ENCODE results near the gene IFNGR1.

The IFNGR1 gene

DNA sequence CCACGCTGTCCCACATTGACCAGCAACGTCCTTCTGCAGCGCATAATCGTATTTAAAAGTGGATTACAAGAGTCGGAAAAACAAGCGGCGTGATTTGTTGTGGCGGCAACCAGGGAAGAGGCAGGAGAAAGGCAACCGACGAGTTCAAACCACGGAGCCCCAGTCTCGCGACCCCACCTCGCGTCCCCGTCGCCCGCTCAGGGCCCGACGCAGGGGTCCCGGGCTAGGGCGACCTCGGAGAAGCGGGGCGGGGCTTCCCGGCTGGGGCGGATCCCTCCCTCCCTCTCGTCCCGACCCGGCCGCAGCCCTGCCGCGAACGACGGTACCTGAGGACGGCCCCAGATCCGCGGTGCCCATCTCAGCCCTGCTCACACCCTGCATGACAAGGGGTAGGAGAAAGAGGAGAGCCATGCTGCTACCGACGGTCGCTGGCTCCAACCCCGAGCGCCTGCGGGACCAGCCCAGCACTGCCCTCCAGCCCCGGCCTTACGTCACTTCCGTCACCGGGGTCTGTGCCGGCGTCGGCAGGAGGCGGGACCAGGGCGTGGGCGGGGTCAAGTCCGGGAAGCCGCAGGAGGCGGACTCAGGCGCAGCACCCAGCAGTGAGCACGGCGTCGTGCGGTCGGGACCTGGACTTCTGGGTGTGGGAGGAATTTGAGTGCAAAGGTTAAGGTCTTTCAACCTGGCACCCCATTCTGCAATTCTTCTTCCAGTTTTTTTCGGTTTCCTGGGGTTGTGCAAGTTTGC is at the start of gene IFNGR1:
TSS of gene IFNGR1 (minus strand) at position 469 of the 747 bp plus-strand sequence. CDS start at position 411, 58 bp downstream.
- H3K27ac ChIP-seq (ENCODE audit: low read length), result peak within 1 kb of the TSS; percentile 100
- no peaks in the 10 kb centered on the region for H3K9me3 ChIP-seq (ENCODE audit: control insufficient read depth in 1 of 2, low read length in 2 of 2)
- no peaks in the 10 kb centered on the region for H3K27me3 ChIP-seq (ENCODE audit: low read depth, low read length)
- peaks cover 8 to 26% of the 10 kb centered on the region in 2 donors for H3K4me1 ChIP-seq (ENCODE audit: control insufficient read depth in 1 of 2, insufficient read depth in 2 of 2, low read length in 2 of 2)
- H3K36me3 ChIP-seq (ENCODE audit: control insufficient read depth in 1 of 2, insufficient read depth in 2 of 2, low read length in 2 of 2), result peaks cover 0 to 9% of the 10 kb centered on the region in 2 donors
- peak within 1 kb of the TSS; percentile 86 to 99 for H3K4me3 ChIP-seq (ENCODE audit: low read depth in 1 of 2, low read length in 2 of 2)

DNA sequence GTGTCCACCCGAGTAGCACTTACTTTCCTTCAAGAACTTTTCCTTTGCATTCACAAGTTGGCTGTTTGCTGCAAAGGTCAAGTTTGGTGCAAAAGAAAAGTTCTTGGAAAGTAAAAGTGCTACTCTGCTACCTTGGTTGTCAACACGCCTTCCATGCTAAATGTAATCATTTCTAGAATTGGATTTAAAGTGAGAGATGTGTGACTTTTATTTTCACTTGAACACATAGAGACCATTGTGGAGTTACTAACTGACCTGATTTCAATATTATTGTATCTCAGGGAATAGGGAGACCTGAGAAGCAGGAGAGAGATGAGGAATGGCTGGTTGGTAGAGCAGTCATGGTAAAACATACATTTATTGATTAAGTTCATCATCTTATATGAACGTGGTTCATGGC is 49.7 kb upstream of the IFNGR1 start:
- Histone ChIP-seq H3K27ac (ENCODE audit: low read length) (no peak overlapping the region), H3K36me3 (ENCODE audit: control insufficient read depth in 1 of 2, insufficient read depth in 2 of 2, low read length in 2 of 2) (no peaks in the 10 kb centered on the region), H3K4me3 (ENCODE audit: low read depth in 1 of 2, low read length in 2 of 2) (no peak overlapping the region), H3K27me3 (ENCODE audit: low read depth, low read length) (no peaks in the 10 kb centered on the region), H3K4me1 (ENCODE audit: control insufficient read depth in 1 of 2, insufficient read depth in 2 of 2, low read length in 2 of 2) (peaks cover 0 to 4% of the 10 kb centered on the region in 2 donors), H3K9me3 (ENCODE audit: control insufficient read depth in 1 of 2, low read length in 2 of 2) (no peaks in the 10 kb centered on the region)

- Histone ChIP-seq H3K9me3 (ENCODE audit: control insufficient read depth in 1 of 2, low read length in 2 of 2) (no peaks in the 10 kb centered on the region), H3K27me3 (ENCODE audit: low read depth, low read length) (no peaks in the 10 kb centered on the region), H3K27ac (ENCODE audit: low read length) (no peak overlapping the region), H3K4me3 (ENCODE audit: low read depth in 1 of 2, low read length in 2 of 2) (no peak overlapping the region), H3K4me1 (ENCODE audit: control insufficient read depth in 1 of 2, insufficient read depth in 2 of 2, low read length in 2 of 2) (peaks cover 0 to 4% of the 10 kb centered on the region in 2 donors), H3K36me3 (ENCODE audit: control insufficient read depth in 1 of 2, insufficient read depth in 2 of 2, low read length in 2 of 2) (no peaks in the 10 kb centered on the region)
These were observed 47.1 kb upstream of the IFNGR1 start for GRCh38 chr6:137266309-137266586.

- no peak overlapping the region for H3K27ac ChIP-seq (ENCODE audit: low read length)
- H3K27me3 ChIP-seq (ENCODE audit: low read depth, low read length), result no peaks in the 10 kb centered on the region
- no peaks in the 10 kb centered on the region for H3K36me3 ChIP-seq (ENCODE audit: control insufficient read depth in 1 of 2, insufficient read depth in 2 of 2, low read length in 2 of 2)
- peaks cover 0 to 4% of the 10 kb centered on the region in 2 donors for H3K4me1 ChIP-seq (ENCODE audit: control insufficient read depth in 1 of 2, insufficient read depth in 2 of 2, low read length in 2 of 2)
- no peak overlapping the region for H3K4me3 ChIP-seq (ENCODE audit: low read depth in 1 of 2, low read length in 2 of 2)
- H3K9me3 ChIP-seq (ENCODE audit: control insufficient read depth in 1 of 2, low read length in 2 of 2), result no peaks in the 10 kb centered on the region
These were observed 46.5 kb upstream of the IFNGR1 start for GRCh38 chr6:137265561-137266308.

- H3K4me3 ChIP-seq (ENCODE audit: low read depth in 1 of 2, low read length in 2 of 2), result no peak overlapping the region
- H3K27ac ChIP-seq (ENCODE audit: low read length), result no peak overlapping the region
- no peaks in the 10 kb centered on the region for H3K36me3 ChIP-seq (ENCODE audit: control insufficient read depth in 1 of 2, insufficient read depth in 2 of 2, low read length in 2 of 2)
- no peaks in the 10 kb centered on the region for H3K9me3 ChIP-seq (ENCODE audit: control insufficient read depth in 1 of 2, low read length in 2 of 2)
- H3K4me1 ChIP-seq (ENCODE audit: control insufficient read depth in 1 of 2, insufficient read depth in 2 of 2, low read length in 2 of 2), result peaks cover 0 to 4% of the 10 kb centered on the region in 2 donors
- no peaks in the 10 kb centered on the region for H3K27me3 ChIP-seq (ENCODE audit: low read depth, low read length)
These were observed 45.3 kb upstream of the IFNGR1 start for GRCh38 chr6:137264311-137265075.

DNA sequence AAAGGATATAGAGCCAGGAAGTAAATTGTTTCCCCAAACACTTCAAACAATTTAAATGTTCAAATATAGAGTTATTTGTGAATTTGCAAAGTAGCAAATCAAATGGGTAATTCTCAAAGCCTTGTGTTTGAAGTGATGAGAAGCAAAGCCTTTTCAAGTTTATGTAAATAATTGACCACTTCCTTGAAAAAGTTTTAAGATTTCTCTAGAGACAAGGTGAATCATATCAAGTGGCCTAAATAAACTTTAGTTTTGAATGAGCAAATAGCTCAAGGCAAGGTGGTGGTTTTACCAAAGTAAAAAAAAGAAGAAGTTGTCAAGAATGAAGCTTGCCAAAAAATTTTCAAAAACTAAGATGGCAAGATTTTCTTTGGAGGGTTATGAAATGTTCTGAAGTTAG is 42.6 kb upstream of the IFNGR1 start:
- Histone ChIP-seq H3K4me3 (ENCODE audit: low read depth in 1 of 2, low read length in 2 of 2) (no peak overlapping the region), H3K9me3 (ENCODE audit: control insufficient read depth in 1 of 2, low read length in 2 of 2) (peaks cover 0 to 4% of the 10 kb centered on the region in 2 donors), H3K27me3 (ENCODE audit: low read depth, low read length) (no peaks in the 10 kb centered on the region), H3K27ac (ENCODE audit: low read length) (no peak overlapping the region), H3K36me3 (ENCODE audit: control insufficient read depth in 1 of 2, insufficient read depth in 2 of 2, low read length in 2 of 2) (no peaks in the 10 kb centered on the region), H3K4me1 (ENCODE audit: control insufficient read depth in 1 of 2, insufficient read depth in 2 of 2, low read length in 2 of 2) (peaks cover 0 to 4% of the 10 kb centered on the region in 2 donors)

DNA sequence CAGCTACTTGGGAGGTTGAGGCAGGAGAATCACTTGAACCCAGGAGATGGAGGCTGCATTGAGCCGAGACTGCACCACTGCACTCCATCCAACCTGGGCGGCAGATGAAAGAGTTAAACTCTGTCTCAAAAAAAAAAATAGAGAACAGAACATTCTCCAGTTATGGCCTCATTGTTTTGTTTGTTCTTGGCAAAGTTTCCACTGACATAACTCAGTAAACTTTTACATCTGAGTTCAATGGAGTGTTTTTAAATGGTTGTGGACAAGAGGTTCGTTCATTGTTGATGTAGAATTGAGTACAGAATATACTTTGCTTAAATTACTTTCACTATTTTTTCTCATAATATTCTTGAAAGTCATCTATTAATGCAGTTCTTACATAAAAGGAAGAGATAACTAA is 42.2 kb upstream of the IFNGR1 start:
- Histone ChIP-seq H3K27ac (ENCODE audit: low read length) (no peak overlapping the region), H3K4me3 (ENCODE audit: low read depth in 1 of 2, low read length in 2 of 2) (no peak overlapping the region), H3K27me3 (ENCODE audit: low read depth, low read length) (no peaks in the 10 kb centered on the region), H3K9me3 (ENCODE audit: control insufficient read depth in 1 of 2, low read length in 2 of 2) (peaks cover 1 to 4% of the 10 kb centered on the region in 2 donors), H3K36me3 (ENCODE audit: control insufficient read depth in 1 of 2, insufficient read depth in 2 of 2, low read length in 2 of 2) (no peaks in the 10 kb centered on the region), H3K4me1 (ENCODE audit: control insufficient read depth in 1 of 2, insufficient read depth in 2 of 2, low read length in 2 of 2) (peaks cover 0 to 4% of the 10 kb centered on the region in 2 donors)

DNA sequence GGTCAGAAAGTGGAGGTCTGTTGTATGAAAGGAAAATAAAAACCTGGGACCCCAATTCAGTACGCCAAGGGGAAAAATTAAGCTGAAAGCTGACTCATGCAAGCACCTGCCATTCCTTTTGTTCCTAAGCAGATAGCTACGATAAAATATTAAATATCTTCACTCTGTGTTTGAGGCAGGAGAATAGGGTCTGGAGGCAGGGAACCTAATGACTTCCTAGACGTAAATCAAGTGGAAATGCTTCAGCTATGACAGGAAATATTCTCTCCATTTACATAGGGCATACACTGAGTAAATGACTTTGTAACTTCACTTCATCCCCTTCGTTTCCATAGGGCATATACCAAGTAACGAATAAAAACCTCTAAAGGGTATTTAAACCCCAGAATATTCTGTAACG is 41.0 kb upstream of the IFNGR1 start:
- Histone ChIP-seq H3K4me1 (ENCODE audit: control insufficient read depth in 1 of 2, insufficient read depth in 2 of 2, low read length in 2 of 2) (no peaks in the 10 kb centered on the region), H3K27me3 (ENCODE audit: low read depth, low read length) (no peaks in the 10 kb centered on the region), H3K9me3 (ENCODE audit: control insufficient read depth in 1 of 2, low read length in 2 of 2) (peaks cover 4 to 7% of the 10 kb centered on the region in 2 donors), H3K36me3 (ENCODE audit: control insufficient read depth in 1 of 2, insufficient read depth in 2 of 2, low read length in 2 of 2) (no peaks in the 10 kb centered on the region), H3K27ac (ENCODE audit: low read length) (no peak overlapping the region), H3K4me3 (ENCODE audit: low read depth in 1 of 2, low read length in 2 of 2) (no peak overlapping the region)

GRCh38 chr6:137259349-137259748 is 40.2 kb upstream of the IFNGR1 start:
- Histone ChIP-seq H3K4me1 (ENCODE audit: control insufficient read depth in 1 of 2, insufficient read depth in 2 of 2, low read length in 2 of 2) (no peaks in the 10 kb centered on the region), H3K36me3 (ENCODE audit: control insufficient read depth in 1 of 2, insufficient read depth in 2 of 2, low read length in 2 of 2) (no peaks in the 10 kb centered on the region), H3K9me3 (ENCODE audit: control insufficient read depth in 1 of 2, low read length in 2 of 2) (peaks cover 11% of the 10 kb centered on the region in 2 donors), H3K27ac (ENCODE audit: low read length) (no peak overlapping the region), H3K4me3 (ENCODE audit: low read depth in 1 of 2, low read length in 2 of 2) (no peak overlapping the region), H3K27me3 (ENCODE audit: low read depth, low read length) (no peaks in the 10 kb centered on the region)

DNA sequence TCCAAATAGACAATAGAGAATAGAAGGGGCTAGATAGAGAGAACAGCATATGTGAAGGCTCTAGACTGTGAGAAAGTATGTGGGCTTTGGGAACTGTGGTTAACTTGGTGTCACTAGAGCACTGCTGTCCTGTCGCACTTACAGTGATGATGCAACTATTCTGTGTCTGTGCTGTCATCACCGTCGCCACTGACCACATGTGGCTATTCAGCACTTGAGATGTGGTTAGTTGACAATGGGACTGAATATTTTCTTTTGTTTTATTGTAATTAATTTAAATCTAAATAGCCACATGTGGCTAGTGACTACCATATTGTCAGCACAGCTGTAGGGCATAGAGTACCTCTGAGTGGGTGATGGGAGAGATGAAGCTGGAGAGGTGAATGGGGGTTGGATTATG is 39.0 kb upstream of the IFNGR1 start:
- peaks cover 11 to 14% of the 10 kb centered on the region in 2 donors for H3K9me3 ChIP-seq (ENCODE audit: control insufficient read depth in 1 of 2, low read length in 2 of 2)
- no peaks in the 10 kb centered on the region for H3K4me1 ChIP-seq (ENCODE audit: control insufficient read depth in 1 of 2, insufficient read depth in 2 of 2, low read length in 2 of 2)
- H3K36me3 ChIP-seq (ENCODE audit: control insufficient read depth in 1 of 2, insufficient read depth in 2 of 2, low read length in 2 of 2), result no peaks in the 10 kb centered on the region

GRCh38 chr6:137256350-137257103 is 37.3 kb upstream of the IFNGR1 start:
- H3K27me3 ChIP-seq (ENCODE audit: low read depth, low read length), result no peaks in the 10 kb centered on the region
- no peaks in the 10 kb centered on the region for H3K4me1 ChIP-seq (ENCODE audit: control insufficient read depth in 1 of 2, insufficient read depth in 2 of 2, low read length in 2 of 2)
- H3K27ac ChIP-seq (ENCODE audit: low read length), result no peak overlapping the region
- H3K9me3 ChIP-seq (ENCODE audit: control insufficient read depth in 1 of 2, low read length in 2 of 2), result peaks cover 11 to 14% of the 10 kb centered on the region in 2 donors
- H3K4me3 ChIP-seq (ENCODE audit: low read depth in 1 of 2, low read length in 2 of 2), result no peak overlapping the region
- no peaks in the 10 kb centered on the region for H3K36me3 ChIP-seq (ENCODE audit: control insufficient read depth in 1 of 2, insufficient read depth in 2 of 2, low read length in 2 of 2)

More for the DNA sequence above, 39.0 kb upstream of the IFNGR1 start:
- Histone ChIP-seq H3K27ac (ENCODE audit: low read length) (no peak overlapping the region), H3K27me3 (ENCODE audit: low read depth, low read length) (no peaks in the 10 kb centered on the region), H3K4me3 (ENCODE audit: low read depth in 1 of 2, low read length in 2 of 2) (no peak overlapping the region)

Data from muscle layer of duodenum (tissue), 2 donors.